Right cardiac atrium (tissue), 5 donors: ENCODE data around the gene RFTN2. TPM values are rescaled to one million over a fixed set of nuclear protein-coding genes. Genes with fewer than 3 reads are reported as not detected.
A peak's percentile ranks its signal among the peaks of the same experiment; 100 is the strongest.

Experiments
- ATAC-seq, 2 donors: fragments of 200-7000 bp; cut with Tn5 transposase; one replicate each; pipeline versions ENCODE4 v1.8.0 to v1.9.1; 2020; ENCODE audit warnings: moderate library complexity in 2 of 2, mild to moderate bottlenecking in 1 of 2
- DNase-seq, 3 donors: peaks; one replicate each; pipeline ENCODE4 v3.0.0-alpha.2; 2020
- H3K27ac ChIP-seq: one replicate; pipeline ENCODE4 v1.5.1; 2013; ENCODE audit warnings: mild to moderate bottlenecking, low read length, control low read depth, moderate library complexity
- H3K27me3 ChIP-seq: one replicate; pipeline ENCODE4 v1.6.1; 2013; ENCODE audit not compliant: control insufficient read depth, insufficient read depth
- H3K4me1 ChIP-seq: one replicate; pipeline ENCODE4 v1.6.1; 2013; ENCODE audit warnings: low read length; ENCODE audit not compliant: control insufficient read depth, insufficient read depth
- H3K4me3 ChIP-seq: one replicate; pipeline ENCODE4 v1.5.1; 2013; ENCODE audit warnings: low read length, control low read depth
- H3K9me3 ChIP-seq: one replicate; pipeline ENCODE4 v1.6.1; 2013; ENCODE audit warnings: low read length; ENCODE audit not compliant: control insufficient read depth
- WGBS: extraction: QIAGEN DNeasy Blood & Tissue Kit; methylation state at CpG from one replicate; pipeline ENCODE4 v1.1.7; 2013; 5-methylcytosine and 5-hydroxymethylcytosine counted together
- intact Hi-C, 4 donors: fragments of 100-400 bp; cut with DNase I; formaldehyde crosslinking; loops; one replicate each; pipeline versions ENCODE4 v1.11.0 to v1.14.0; 2022 to 2023
- polyA plus RNA-seq: library from polyadenylated mRNA; stranded (reverse); fragments of 200-250 nt; gene quantifications from one replicate; pipeline ENCODE4 v1.2.3, GENCODE V29; 2013
- total RNA-seq, 4 donors: library from RNA; stranded (reverse); fragmentation: NEBNext Ultra II Directional; extraction: Animal tissue kit (Norgen Biotek cat#: 25700); gene quantifications; one replicate each; pipeline ENCODE4 v1.2.1, GENCODE V29; 2021
- donor health status: healthy with polysubstance abuse.
- donor health status: DM: no; HTN: yes; CAD: no.
- donor health status: DM: no; HTN: no; CAD: no.
- donor health status: DM: no; HTN: yes; CAD: no; lungs with severe emphysema.
- donor health status: DM: yes; HTN: yes; CAD: no.

RFTN2 gene
- total and polyA plus RNA-seq, 5 donors, result 3.0 to 9.8 (median 8.7) TPM

- H3K4me3 ChIP-seq, result peak overlapping the region; percentile 78
- intact Hi-C loops, result no loop called here
- no peaks in the 10 kb centered on the region for H3K27me3 ChIP-seq
- peak in 2 of 3 donors; percentile 30 to 63 for DNase-seq
- WGBS, result 18% methylated on average over 6 of the region's 6 CpGs
- H3K9me3 ChIP-seq, result no peaks in the 10 kb centered on the region
- H3K27ac ChIP-seq, result peak overlapping the region; percentile 30
- H3K4me1 ChIP-seq, result no peaks in the 10 kb centered on the region
- ATAC-seq, result peak; percentile 78 to 80
These were observed 363 bp upstream of the RFTN2 start for GRCh38 chr2:197675711-197676188.

GRCh38 chr2:197674591-197674990 is 796 bp downstream of the RFTN2 start:
- Histone ChIP-seq H3K27ac (no peak overlapping the region), H3K27me3 (no peaks in the 10 kb centered on the region), H3K4me3 (peak overlapping the region; percentile 55), H3K9me3 (no peaks in the 10 kb centered on the region), H3K4me1 (no peaks in the 10 kb centered on the region)
- intact Hi-C loops, result no loop called here
- DNase-seq (no peak), ATAC-seq (peak; percentile 67 to 69)
- 20% methylated on average over 3 of the region's 3 CpGs for WGBS

GRCh38 chr2:197674060-197674459 is 1.3 kb downstream of the RFTN2 start:
- intact Hi-C loops, result no loop called here
- DNase-seq (no peak), ATAC-seq (no peak)
- 38% methylated on average over 1 of the region's 1 CpG for WGBS
- H3K27ac ChIP-seq, result no peak overlapping the region
- no peaks in the 10 kb centered on the region for H3K4me1 ChIP-seq
- H3K9me3 ChIP-seq, result no peaks in the 10 kb centered on the region
- H3K4me3 ChIP-seq, result peak overlapping the region; percentile 54
- H3K27me3 ChIP-seq, result no peaks in the 10 kb centered on the region

GRCh38 chr2:197673606-197674005 is 1.8 kb downstream of the RFTN2 start:
- intact Hi-C loops, result no loop called here
- peak overlapping the region; percentile 54 for H3K4me3 ChIP-seq
- H3K27me3 ChIP-seq, result no peaks in the 10 kb centered on the region
- no peaks in the 10 kb centered on the region for H3K4me1 ChIP-seq
- no peak for ATAC-seq
- H3K27ac ChIP-seq, result no peak overlapping the region
- no peak for DNase-seq
- 35% methylated on average over 1 of the region's 1 CpG for WGBS
- H3K9me3 ChIP-seq, result no peaks in the 10 kb centered on the region

GRCh38 chr2:197673106-197673505 is 2.3 kb downstream of the RFTN2 start:
- Histone ChIP-seq H3K4me3 (peak overlapping the region; percentile 54), H3K4me1 (no peaks in the 10 kb centered on the region), H3K27me3 (no peaks in the 10 kb centered on the region), H3K27ac (no peak overlapping the region), H3K9me3 (no peaks in the 10 kb centered on the region)
- DNase-seq (no peak), ATAC-seq (peak in 1 of 2 donors; percentile 15)
- intact Hi-C loops, result no loop called here
- WGBS, result 61% methylated on average over 5 of the region's 5 CpGs

- ATAC-seq, result no peak
- DNase-seq, result no peak
- Histone ChIP-seq H3K27me3 (no peaks in the 10 kb centered on the region), H3K4me1 (no peaks in the 10 kb centered on the region), H3K9me3 (no peaks in the 10 kb centered on the region), H3K4me3 (no peak overlapping the region), H3K27ac (no peak overlapping the region)
- intact Hi-C loops, result no loop called here
- 46% methylated on average over 1 of the region's 1 CpG for WGBS
These were observed 3.0 kb downstream of the RFTN2 start for GRCh38 chr2:197672371-197672893.

- intact Hi-C loops, result no loop called here
- no peak overlapping the region for H3K4me3 ChIP-seq
- H3K27ac ChIP-seq, result no peak overlapping the region
- DNase-seq (no peak), ATAC-seq (no peak)
- H3K9me3 ChIP-seq, result no peaks in the 10 kb centered on the region
- H3K27me3 ChIP-seq, result no peaks in the 10 kb centered on the region
- no peaks in the 10 kb centered on the region for H3K4me1 ChIP-seq
These were observed 6.3 kb downstream of the RFTN2 start for GRCh38 chr2:197669077-197669476.

GRCh38 chr2:197668296-197668695 is 7.1 kb downstream of the RFTN2 start:
- no peaks in the 10 kb centered on the region for H3K9me3 ChIP-seq
- DNase-seq (no peak), ATAC-seq (no peak)
- H3K4me3 ChIP-seq, result no peak overlapping the region
- 100% methylated on average over 3 of the region's 3 CpGs for WGBS
- no peaks in the 10 kb centered on the region for H3K4me1 ChIP-seq
- intact Hi-C loops, result no loop called here
- H3K27ac ChIP-seq, result no peak overlapping the region
- no peaks in the 10 kb centered on the region for H3K27me3 ChIP-seq

- H3K9me3 ChIP-seq, result no peaks in the 10 kb centered on the region
- H3K4me3 ChIP-seq, result no peak overlapping the region
- no peaks in the 10 kb centered on the region for H3K27me3 ChIP-seq
- no peak overlapping the region for H3K27ac ChIP-seq
- DNase-seq (no peak), ATAC-seq (no peak)
- H3K4me1 ChIP-seq, result no peaks in the 10 kb centered on the region
- intact Hi-C loops, result no loop called here
These were observed 9.1 kb downstream of the RFTN2 start for GRCh38 chr2:197666277-197666676.

- DNase-seq, result no peak
- Histone ChIP-seq H3K4me1 (no peaks in the 10 kb centered on the region), H3K27me3 (no peaks in the 10 kb centered on the region), H3K4me3 (no peak overlapping the region), H3K9me3 (no peaks in the 10 kb centered on the region), H3K27ac (no peak overlapping the region)
- 75% methylated on average over 3 of the region's 3 CpGs for WGBS
- ATAC-seq, result no peak
- intact Hi-C loops, result no loop called here
These were observed 13.8 kb downstream of the RFTN2 start for GRCh38 chr2:197661626-197662025.

GRCh38 chr2:197657562-197657961 is 17.8 kb downstream of the RFTN2 start:
- Histone ChIP-seq H3K9me3 (no peaks in the 10 kb centered on the region), H3K27me3 (no peaks in the 10 kb centered on the region), H3K4me1 (no peaks in the 10 kb centered on the region), H3K4me3 (no peak overlapping the region), H3K27ac (no peak overlapping the region)
- intact Hi-C loops, result no loop called here
- ATAC-seq (no peak), DNase-seq (no peak)
